Peyer's patch (tissue), 4 donors: Measurements from ENCODE around the gene IFITM5.

Source experiments
- CTCF ChIP-seq, 6 experiments: fragments of 450-650 bp in 4 of 6; fragments of 200-600 bp in 2 of 6; sonication (generic) in 1 of 6; IDR thresholded peaks; one replicate each; pipeline ENCODE4 v1.5.1; 2017 to 2019; ENCODE audit warnings: antibody characterized with exemption in 6 of 6, mild to moderate bottlenecking in 3 of 6, moderate library complexity in 1 of 6
- POLR2A ChIP-seq, 2 donors: fragments of 450-650 bp; IDR thresholded peaks; one replicate each; pipeline ENCODE4 v1.5.1; 2017; ENCODE audit warnings: antibody characterized with exemption in 2 of 2, mild to moderate bottlenecking in 2 of 2, moderate library complexity in 2 of 2

GRCh38 chr11:276219-276618 lies 23.1 kb downstream of the IFITM5 start:
- no peak for TF ChIP-seq POLR2A (IDR thresholded peaks at IDR 0.05)
- TF ChIP-seq CTCF (IDR thresholded peaks at IDR 0.05), result no peak
